K562 (cell line): ENCODE data around the gene FILIP1. TPM values are rescaled to one million over a fixed set of nuclear protein-coding genes. Genes with fewer than 3 reads are reported as not detected.

Experiments
- ATAC-seq: fragments of 200-7000 bp; cut with Tn5 transposase; 3 replicates; pipeline ENCODE4 v1.9.1; 2020; ENCODE audit warnings: moderate library complexity
- BruUV-seq: library from RNA; stranded (reverse); fragments of 400-500 nt; replicated peaks from 2 replicates; lab custom pipeline; 2021; lab: Mats Ljungman, UMichigan
- CTCF ChIA-PET: fragments of 300-600 bp; formaldehyde crosslinking; extraction: SDS; loops from one replicate; lab custom pipeline; 2021; ENCODE audit warnings: low intra/inter-chr PET ratio; lab: Yijun Ruan, JAX
- POLR2A ChIA-PET: fragments of 300-600, 350-650 bp; sonication (Branson Sonifier 250); formaldehyde crosslinking; extraction: SDS; loops from one replicate; lab custom pipeline; 2021; ENCODE audit warnings: antibody characterized with exemption, inconsistent platforms; lab: Yijun Ruan, JAX
- DNase-seq, 4 experiments: peaks; one replicate each; pipeline versions ENCODE4 v3.0.0 to v3.0.0-alpha.2; 2011 to 2018; ENCODE audit warnings: low spot score in 3 of 4, mixed read lengths in 3 of 4; ENCODE audit errors: extremely low read depth in 1 of 4
- FAIRE-seq: peaks from 2 replicates; lab custom pipeline; 2011; peaks lifted over from hg19 to GRCh38; lab: Jason Lieb, UNC
- H2AFZ ChIP-seq: 2 replicates; pipeline ENCODE4 v1.6.0; 2011; ENCODE audit warnings: low read depth, low read length, control low read depth, inconsistent platforms
- H3K27ac ChIP-seq: fragments of 200-600 bp; 3 replicates; pipeline ENCODE4 v1.8.0; 2011; ENCODE audit warnings: low read depth, mild to moderate bottlenecking, control low read depth, inconsistent platforms, low read length, moderate library complexity, mixed read lengths; ENCODE audit errors: extremely low read depth
- H3K27me3 ChIP-seq, 2 experiments: fragments of 300-600 bp in 1 of 2; 2 replicates in 1 of 2; 3 replicates in 1 of 2; pipeline versions ENCODE4 v1.6.0 to v1.8.0; 2011; ENCODE audit warnings: inconsistent platforms in 2 of 2, low read length in 2 of 2, mild to moderate bottlenecking in 1 of 2, mixed read lengths in 1 of 2, moderate library complexity in 1 of 2; ENCODE audit not compliant: control insufficient read depth in 2 of 2, insufficient read depth in 2 of 2
- H3K36me3 ChIP-seq: fragments of 300-600 bp; 3 replicates; pipeline ENCODE4 v1.8.0; 2011; ENCODE audit warnings: mild to moderate bottlenecking, low read length, inconsistent platforms; ENCODE audit not compliant: control insufficient read depth, insufficient read depth
- H3K4me1 ChIP-seq, 2 experiments: fragments of 200-600 bp in 1 of 2; replicated peaks in 1 of 2; 2 replicates in 1 of 2; 3 replicates in 1 of 2; pipeline versions ENCODE4 v1.5.1 to v1.8.0; 2011; ENCODE audit warnings: inconsistent platforms in 2 of 2, low read length in 2 of 2, mild to moderate bottlenecking in 1 of 2, mixed read lengths in 1 of 2, moderate library complexity in 1 of 2; ENCODE audit not compliant: control insufficient read depth in 2 of 2, insufficient read depth in 2 of 2
- H3K4me2 ChIP-seq: 2 replicates; pipeline ENCODE4 v1.6.1; 2011; ENCODE audit warnings: low read length, control low read depth, inconsistent platforms, mixed read lengths; ENCODE audit not compliant: insufficient read depth
- H3K4me3 ChIP-seq: fragments of 200-600 bp; sonication (generic), shearing (Covaris generic); 2 replicates; pipeline ENCODE4 v1.5.1; 2016; ENCODE audit warnings: control low read depth, inconsistent platforms
- H3K79me2 ChIP-seq: fragments of 200-600 bp; 3 replicates; pipeline ENCODE4 v1.8.0; 2011; ENCODE audit warnings: low read length, inconsistent platforms; ENCODE audit not compliant: control insufficient read depth, insufficient read depth
- H3K9ac ChIP-seq, 2 experiments: 2 replicates each; pipeline versions ENCODE4 v1.6.0 to v1.6.1; 2011; ENCODE audit warnings: low read depth in 2 of 2, low read length in 2 of 2, control low read depth in 1 of 2, inconsistent platforms in 1 of 2, mild to moderate bottlenecking in 1 of 2, mixed read lengths in 1 of 2; ENCODE audit not compliant: insufficient read depth in 1 of 2
- H3K9me1 ChIP-seq: one replicate; pipeline ENCODE4 v1.6.0; 2011; ENCODE audit warnings: inconsistent platforms, mild to moderate bottlenecking, low read length, moderate library complexity; ENCODE audit not compliant: control insufficient read depth, insufficient read depth
- H3K9me3 ChIP-seq: replicated peaks from 2 replicates; pipeline ENCODE4 v1.5.1; 2011; ENCODE audit warnings: low read depth, low read length, inconsistent platforms; ENCODE audit not compliant: control insufficient read depth, insufficient read depth
- H4K20me1 ChIP-seq: replicated peaks from 2 replicates; pipeline ENCODE4 v1.6.1; 2011; ENCODE audit warnings: low read length, inconsistent platforms, mixed read lengths; ENCODE audit not compliant: control insufficient read depth, insufficient read depth
- BCL6 ChIP-seq: fragments of 250-450 bp; sonication (Bioruptor Pico); IDR thresholded peaks from 2 replicates; pipeline ENCODE4 v1.4.0; 2020
- ETV6 ChIP-seq, 3 experiments: fragments of 150-350 bp in 1 of 3; sonication (generic) in 1 of 3; formaldehyde crosslinking in 1 of 3; IDR thresholded peaks; 2 replicates each; pipeline versions ENCODE4 v1.6.1 to v1.8.0; 2014 to 2022; ENCODE audit warnings: borderline replicate concordance in 2 of 3, low read depth in 2 of 3, antibody characterized with exemption in 1 of 3, low read length in 1 of 3, mild to moderate bottlenecking in 1 of 3, missing genetic modification reagents in 1 of 3
- HDAC8 ChIP-seq: fragments of 450-650 bp; IDR thresholded peaks from 2 replicates; pipeline ENCODE4 v1.6.1; 2016; ENCODE audit warnings: mild to moderate bottlenecking, missing genetic modification characterization, moderate library complexity, missing compliant biosample characterization
- RHOXF2B ChIP-seq: fragments of 250-450 bp; sonication (Bioruptor Pico); conservative IDR thresholded peaks from 2 replicates; pipeline ENCODE4 v1.5.1; 2021
- ZNF165 ChIP-seq: fragments of 250-450 bp; sonication (Bioruptor Pico); IDR thresholded peaks from 2 replicates; pipeline ENCODE4 v1.4.0; 2020; ENCODE audit warnings: borderline replicate concordance
- ZNF408 ChIP-seq: fragments of 250-450 bp; sonication (Bioruptor Pico); IDR thresholded peaks from 2 replicates; pipeline ENCODE4 v1.4.0; 2020; ENCODE audit warnings: low read depth, mild to moderate bottlenecking, moderate library complexity
- WGBS: fragments of 100-300 bp; shearing (Covaris generic); methylation state at CpG from one replicate; pipeline ENCODE4 v1.1.6; 2016; ENCODE audit warnings: low coverage, mixed read lengths; ENCODE audit not compliant: insufficient coverage; ENCODE audit errors: missing lambda C conversion rate; 5-methylcytosine and 5-hydroxymethylcytosine counted together
- in situ Hi-C: fragments of 300-500 bp; cut with MboI; formaldehyde crosslinking; loops from 4 replicates; pipeline ENCODE4 v1.15.0; 2018; ENCODE audit warnings: inconsistent platforms, mixed read lengths
- intact Hi-C: fragments of 100-400 bp; cut with micrococcal nuclease; formaldehyde crosslinking; loops from 2 replicates; pipeline ENCODE4 v1.14.2; 2022
- polyA plus RNA-seq, 8 experiments: library from polyadenylated mRNA; depleted of rRNA in 4 of 8; stranded (reverse) in 5 of 8; unstranded in 3 of 8; fragments of >200 nt; fragmentation: Nextera tagmentation in 2 of 8; fragmentation: Illumina TruSeq in 1 of 8; extraction: Ambion mirVana in 2 of 8; extraction: Trizol in 1 of 8; gene quantifications; 2 replicates each; pipeline versions ENCODE4 v1.2.1 to v1.2.3, GENCODE V29; 2011 to 2014; ENCODE audit warnings: inconsistent platforms in 1 of 8, missing spikeins in 1 of 8
- total RNA-seq, 7 experiments: library from RNA; depleted of rRNA in 6 of 7; stranded (reverse); fragments of >200 nt in 6 of 7; fragmentation: Illumina TruSeq in 2 of 7; extraction: Trizol in 2 of 7; gene quantifications; 2 replicates each; pipeline versions ENCODE4 v1.2.1 to v1.2.3, GENCODE V29; 2011 to 2021; ENCODE audit warnings: low replicate concordance in 1 of 7
- TF ChIP-seq, protein P1 (sequence below): fragments of 250-450 bp; sonication (Bioruptor Pico); IDR thresholded peaks from 2 replicates; pipeline ENCODE4 v1.5.1; 2021; ENCODE audit warnings: mild to moderate bottlenecking
- TF ChIP-seq, protein P2 (sequence below): fragments of 200-400 bp; formaldehyde crosslinking; IDR thresholded peaks from 2 replicates; pipeline ENCODE4 v1.6.1; 2017; ENCODE audit warnings: mild to moderate bottlenecking, low read depth, low read length, moderate library complexity

Gene FILIP1
- total and polyA plus RNA-seq, 9 of the 15 experiments (the other 6 are each of a cell fraction or from before 2014, with no cell fraction given): 0.03 to 0.25 (median 0.10) TPM; not detected in 1

DNA sequence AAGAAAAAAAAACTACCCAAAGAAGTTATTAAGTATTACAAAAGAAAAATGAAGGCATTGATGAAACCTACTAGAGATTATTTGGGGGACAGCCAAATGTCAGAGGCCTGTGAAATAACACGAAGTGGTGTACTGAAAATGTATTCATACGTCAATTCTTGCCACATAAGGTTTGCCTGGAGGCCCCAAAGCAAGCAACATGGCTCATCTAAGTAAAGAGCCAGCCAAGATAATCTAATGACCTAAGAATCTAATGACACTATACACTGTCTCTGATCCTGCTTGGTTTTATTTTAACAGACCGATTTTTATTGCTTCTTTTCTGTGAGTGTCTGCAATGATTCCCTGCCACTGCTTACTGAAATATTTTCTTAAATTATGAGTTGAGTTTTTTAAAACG lies 34.7 kb downstream of the FILIP1 start (continued):
- TF ChIP-seq, protein P1, sequence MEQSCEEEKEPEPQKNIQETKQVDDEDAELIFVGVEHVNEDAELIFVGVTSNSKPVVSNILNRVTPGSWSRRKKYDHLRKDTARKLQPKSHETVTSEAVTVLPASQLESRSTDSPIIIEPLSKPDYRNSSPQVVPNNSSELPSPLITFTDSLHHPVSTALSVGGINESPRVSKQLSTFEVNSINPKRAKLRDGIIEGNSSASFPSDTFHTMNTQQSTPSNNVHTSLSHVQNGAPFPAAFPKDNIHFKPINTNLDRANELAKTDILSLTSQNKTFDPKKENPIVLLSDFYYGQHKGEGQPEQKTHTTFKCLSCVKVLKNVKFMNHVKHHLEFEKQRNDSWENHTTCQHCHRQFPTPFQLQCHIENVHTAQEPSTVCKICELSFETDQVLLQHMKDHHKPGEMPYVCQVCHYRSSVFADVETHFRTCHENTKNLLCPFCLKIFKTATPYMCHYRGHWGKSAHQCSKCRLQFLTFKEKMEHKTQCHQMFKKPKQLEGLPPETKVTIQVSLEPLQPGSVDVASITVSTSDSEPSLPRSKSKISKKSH (CRISPR knock-in tag): no peak
- TF ChIP-seq HDAC8 (tag) (no peak), ETV6 (IDR thresholded peaks at IDR 0.05; ENCODE audit: borderline replicate concordance in 1 of 2, low read depth in 2 of 2, low read length in 1 of 2) (no peak), ETV6 (CRISPR knock-in tag; IDR thresholded peaks at IDR 0.05; ENCODE audit: borderline replicate concordance) (no peak), ZNF408 (CRISPR knock-in tag) (no peak)
- TF ChIP-seq, protein P2, sequence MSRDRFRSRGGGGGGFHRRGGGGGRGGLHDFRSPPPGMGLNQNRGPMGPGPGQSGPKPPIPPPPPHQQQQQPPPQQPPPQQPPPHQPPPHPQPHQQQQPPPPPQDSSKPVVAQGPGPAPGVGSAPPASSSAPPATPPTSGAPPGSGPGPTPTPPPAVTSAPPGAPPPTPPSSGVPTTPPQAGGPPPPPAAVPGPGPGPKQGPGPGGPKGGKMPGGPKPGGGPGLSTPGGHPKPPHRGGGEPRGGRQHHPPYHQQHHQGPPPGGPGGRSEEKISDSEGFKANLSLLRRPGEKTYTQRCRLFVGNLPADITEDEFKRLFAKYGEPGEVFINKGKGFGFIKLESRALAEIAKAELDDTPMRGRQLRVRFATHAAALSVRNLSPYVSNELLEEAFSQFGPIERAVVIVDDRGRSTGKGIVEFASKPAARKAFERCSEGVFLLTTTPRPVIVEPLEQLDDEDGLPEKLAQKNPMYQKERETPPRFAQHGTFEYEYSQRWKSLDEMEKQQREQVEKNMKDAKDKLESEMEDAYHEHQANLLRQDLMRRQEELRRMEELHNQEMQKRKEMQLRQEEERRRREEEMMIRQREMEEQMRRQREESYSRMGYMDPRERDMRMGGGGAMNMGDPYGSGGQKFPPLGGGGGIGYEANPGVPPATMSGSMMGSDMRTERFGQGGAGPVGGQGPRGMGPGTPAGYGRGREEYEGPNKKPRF: no peak

DNA sequence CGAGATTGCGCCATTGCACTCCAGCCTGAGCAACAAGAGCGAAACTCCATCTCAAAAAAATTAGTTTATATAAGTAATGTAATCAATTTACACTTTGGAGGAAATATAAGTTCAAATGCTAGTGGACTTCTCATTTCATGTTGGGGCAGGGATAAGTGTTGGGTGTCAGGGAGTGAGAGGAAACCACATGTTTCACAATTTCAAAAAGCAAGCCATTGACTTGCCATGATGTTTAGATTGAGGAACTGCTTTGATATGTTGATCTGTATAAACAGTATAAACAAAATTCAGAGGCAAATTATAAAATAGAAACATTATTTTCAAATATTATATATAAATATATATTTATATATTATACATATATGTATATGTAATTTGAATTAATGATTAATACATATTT lies 42.7 kb downstream of the FILIP1 start:
- POLR2A ChIA-PET: no interaction called here
- WGBS: 0% methylated on average over 3 of the region's 3 CpGs
- no peak for DNase-seq
- CTCF ChIA-PET: no interaction called here
- TF ChIP-seq RHOXF2B (CRISPR knock-in tag) (no peak), BCL6 (CRISPR knock-in tag) (no peak), ZNF165 (CRISPR knock-in tag) (no peak)
- TF ChIP-seq, all 486 proteins: peak for 0
- Histone ChIP-seq H3K4me1 (no peaks in the 10 kb centered on the region), H3K27me3 (no peaks in the 10 kb centered on the region), H4K20me1 (no peaks in the 10 kb centered on the region), H3K9me3 (no peaks in the 10 kb centered on the region), H3K9me1 (no peaks in the 10 kb centered on the region), H3K4me3 (no peak overlapping the region), H3K9ac (no peak overlapping the region), H3K36me3 (no peaks in the 10 kb centered on the region), H2AFZ (no peak overlapping the region), H3K79me2 (no peaks in the 10 kb centered on the region), H3K27ac (no peak overlapping the region), H3K4me2 (no peak overlapping the region)
- no peak for FAIRE-seq
- no TSS peak for BruUV-seq
- no peak for ATAC-seq
- intact Hi-C loops: no loop called here
- in situ Hi-C loops: no loop called here
